SK-N-MC (cell line): ENCODE results near the gene TTC7B.

Source experiments
- EZH2 ChIP-seq: fragments of 200-600 bp; sonication (generic); IDR thresholded peaks from one replicate; pipeline ENCODE4 v1.6.1; 2017; ENCODE audit warnings: antibody characterized with exemption
- POLR2AphosphoS5 ChIP-seq: IDR thresholded peaks from 2 replicates; pipeline ENCODE4 v1.6.1; 2012; ENCODE audit warnings: mild to moderate bottlenecking, low read depth, low read length, borderline replicate concordance

- TF ChIP-seq POLR2AphosphoS5, result no peak
- TF ChIP-seq EZH2, result no peak
Measured at GRCh38 chr14:90607141-90607540, 209.1 kb downstream of the TTC7B start.
